HepG2 (cell line): Measurements from ENCODE around the gene MYO18B. TPM values are rescaled to one million over a fixed set of nuclear protein-coding genes. Genes with fewer than 3 reads are reported as not detected.

Source experiments
- ATAC-seq: fragments of 200-7000 bp; cut with Tn5 transposase; 3 replicates; pipeline ENCODE4 v1.9.1; 2020; ENCODE audit warnings: mild to moderate bottlenecking, moderate library complexity
- BruUV-seq: library from RNA; stranded (reverse); fragments of 400-500 nt; replicated peaks from 2 replicates; lab custom pipeline; 2021; lab: Mats Ljungman, UMichigan
- CTCF ChIA-PET: fragments of 300-600 bp; formaldehyde crosslinking; extraction: SDS; loops from one replicate; lab custom pipeline; 2021; ENCODE audit warnings: low total read pairs, inconsistent platforms, low intra/inter-chr PET ratio; lab: Yijun Ruan, JAX
- POLR2A ChIA-PET: fragments of 350-600 bp; sonication (Branson Sonifier 250); formaldehyde crosslinking; loops from one replicate; lab custom pipeline; 2020; ENCODE audit warnings: antibody characterized with exemption, inconsistent platforms; lab: Yijun Ruan, JAX
- DNase-seq: peaks from one replicate; pipeline ENCODE4 v3.0.0-alpha.2; 2015; ENCODE audit warnings: low spot score
- FAIRE-seq: peaks from 3 replicates; lab custom pipeline; 2011; peaks lifted over from hg19 to GRCh38; lab: Jason Lieb, UNC
- H2AFZ ChIP-seq: one replicate; pipeline ENCODE4 v1.6.1; 2011; ENCODE audit warnings: low read length, inconsistent platforms
- H3K27ac ChIP-seq: fragments of 300-600 bp; 3 replicates; pipeline ENCODE4 v1.8.0; 2011; ENCODE audit warnings: mixed run types, mild to moderate bottlenecking, mixed read lengths, low read length, inconsistent platforms; ENCODE audit not compliant: insufficient read depth; ENCODE audit errors: extremely low read length
- H3K27me3 ChIP-seq, 2 experiments: fragments of 200-600 bp in 1 of 2; 2 replicates in 1 of 2; 3 replicates in 1 of 2; pipeline versions ENCODE4 v1.6.0 to v1.8.0; 2011; ENCODE audit warnings: low read length in 2 of 2, mild to moderate bottlenecking in 2 of 2, moderate library complexity in 2 of 2, inconsistent platforms in 1 of 2; ENCODE audit not compliant: insufficient read depth in 2 of 2, control insufficient read depth in 1 of 2
- H3K36me3 ChIP-seq, 2 experiments: fragments of 200-600 bp in 1 of 2; replicated peaks in 1 of 2; 2 replicates in 1 of 2; 3 replicates in 1 of 2; pipeline versions ENCODE4 v1.5.1 to v1.8.0; 2011; ENCODE audit warnings: low read length in 2 of 2, inconsistent platforms in 1 of 2; ENCODE audit not compliant: insufficient read depth in 2 of 2, control insufficient read depth in 1 of 2
- H3K4me1 ChIP-seq: 2 replicates; pipeline ENCODE4 v1.5.1; 2012; ENCODE audit warnings: low read length, inconsistent platforms; ENCODE audit not compliant: insufficient read depth
- H3K4me2 ChIP-seq: 2 replicates; pipeline ENCODE4 v1.6.0; 2011; ENCODE audit warnings: low read depth, low read length, inconsistent platforms
- H3K4me3 ChIP-seq, 3 experiments: fragments of 200-600 bp in 1 of 3; sonication (generic), shearing (Covaris generic) in 1 of 3; replicated peaks in 1 of 3; 2 replicates each; pipeline ENCODE4 v1.5.1; 2011 to 2016; ENCODE audit warnings: low read length in 3 of 3, inconsistent platforms in 2 of 3, low read depth in 2 of 3, mild to moderate bottlenecking in 2 of 3, control low read depth in 1 of 3, mixed read lengths in 1 of 3; ENCODE audit not compliant: insufficient read depth in 1 of 3
- H3K79me2 ChIP-seq: one replicate; pipeline ENCODE4 v1.6.1; 2011; ENCODE audit warnings: low read length, inconsistent platforms; ENCODE audit not compliant: insufficient read depth
- H3K9ac ChIP-seq: 2 replicates; pipeline ENCODE4 v1.6.0; 2011; ENCODE audit warnings: mild to moderate bottlenecking, low read depth, low read length, inconsistent platforms; ENCODE audit not compliant: insufficient read depth
- H3K9me3 ChIP-seq: 2 replicates; pipeline ENCODE4 v1.5.1; 2012; ENCODE audit warnings: mild to moderate bottlenecking, low read length
- H4K20me1 ChIP-seq: 2 replicates; pipeline ENCODE4 v1.6.0; 2011; ENCODE audit warnings: inconsistent platforms, mild to moderate bottlenecking, low read length, moderate library complexity; ENCODE audit not compliant: insufficient read depth
- ARNT ChIP-seq: fragments of 450-650 bp; IDR thresholded peaks from 2 replicates; pipeline ENCODE4 v1.6.1; 2017
- HOXA3 ChIP-seq: sonication (generic); formaldehyde crosslinking; IDR thresholded peaks from 2 replicates; pipeline ENCODE4 v1.5.0; 2020; ENCODE audit warnings: missing genetic modification reagents
- MIER2 ChIP-seq: IDR thresholded peaks from 2 replicates; pipeline ENCODE4 v1.6.1; 2016; ENCODE audit warnings: missing biosample characterization, missing genetic modification reagents
- MLLT10 ChIP-seq: sonication (generic); formaldehyde crosslinking; IDR thresholded peaks from 2 replicates; pipeline ENCODE4 v1.4.0; 2020; ENCODE audit warnings: missing genetic modification reagents
- MTERF4 ChIP-seq: sonication (generic); formaldehyde crosslinking; IDR thresholded peaks from 2 replicates; pipeline ENCODE4 v1.8.0; 2023; ENCODE audit warnings: mild to moderate bottlenecking, missing genetic modification reagents
- NR3C1 ChIP-seq: sonication (generic); formaldehyde crosslinking; IDR thresholded peaks from 2 replicates; pipeline ENCODE4 v1.4.0; 2020; ENCODE audit warnings: missing genetic modification reagents
- THYN1 ChIP-seq: sonication (generic); formaldehyde crosslinking; IDR thresholded peaks from 2 replicates; pipeline ENCODE4 v1.8.1; 2023; ENCODE audit warnings: low read depth, mild to moderate bottlenecking, moderate library complexity, missing genetic modification reagents, borderline replicate concordance
- TOE1 ChIP-seq: sonication (generic); formaldehyde crosslinking; IDR thresholded peaks from 2 replicates; pipeline ENCODE4 v1.4.0; 2020; ENCODE audit warnings: mild to moderate bottlenecking, missing genetic modification reagents
- ZNF281 ChIP-seq: sonication (generic); formaldehyde crosslinking; IDR thresholded peaks from 2 replicates; pipeline ENCODE4 v1.4.0; 2020; ENCODE audit warnings: missing genetic modification reagents, borderline replicate concordance
- ZNF367 ChIP-seq: sonication (generic); formaldehyde crosslinking; IDR thresholded peaks from 2 replicates; pipeline ENCODE4 v1.4.0; 2020; ENCODE audit warnings: missing genetic modification reagents, borderline replicate concordance
- ZNF800 ChIP-seq: sonication (generic); formaldehyde crosslinking; IDR thresholded peaks from 2 replicates; pipeline ENCODE4 v1.4.0; 2020; ENCODE audit warnings: missing genetic modification reagents
- WGBS: methylation state at CpG from one replicate; pipeline ENCODE4 v1.1.6; 2017; ENCODE audit warnings: low lambda C conversion rate; 5-methylcytosine and 5-hydroxymethylcytosine counted together
- in situ Hi-C: cut with HindIII; loops from 2 replicates; pipeline ENCODE4 v1.10.0; 2017; ENCODE audit warnings: low pct_unique_long_range_greater_than_20kb; ENCODE audit not compliant: extremely low pct_ligation_motif_present
- intact Hi-C: fragments of 100-400 bp; cut with micrococcal nuclease; formaldehyde crosslinking; loops from one replicate; pipeline ENCODE4 v1.10.0; 2022; ENCODE audit not compliant: unreplicated experiment
- polyA plus RNA-seq, 8 experiments: library from polyadenylated mRNA; depleted of rRNA in 3 of 8; stranded (reverse) in 7 of 8; unstranded in 1 of 8; fragments of >200 nt; fragmentation: Illumina TruSeq in 4 of 8; extraction: Trizol in 4 of 8; gene quantifications; 2 replicates each; pipeline versions ENCODE4 v1.2.1 to v1.2.3, GENCODE V29; 2011 to 2016; ENCODE audit warnings: low read depth in 4 of 8, missing spikeins in 1 of 8, mixed read lengths in 1 of 8; ENCODE audit not compliant: insufficient read depth in 1 of 8
- total RNA-seq, 5 experiments: library from RNA; depleted of rRNA; stranded (reverse); fragments of >200 nt; fragmentation: Illumina TruSeq; extraction: Trizol; gene quantifications; 2 replicates each; pipeline ENCODE4 v1.2.3, GENCODE V29; 2016; ENCODE audit warnings: low read depth in 1 of 5
- TF ChIP-seq, protein P1 (sequence below): sonication (generic); formaldehyde crosslinking; IDR thresholded peaks from 2 replicates; pipeline ENCODE4 v1.9.0; 2021; ENCODE audit warnings: missing genetic modification reagents, borderline replicate concordance
- TF ChIP-seq, protein P2 (sequence below): sonication (generic); formaldehyde crosslinking; IDR thresholded peaks from 2 replicates; pipeline ENCODE4 v1.5.0; 2020; ENCODE audit warnings: mild to moderate bottlenecking, missing genetic modification reagents, borderline replicate concordance
- TF ChIP-seq, protein P3 (sequence below): sonication (generic); formaldehyde crosslinking; IDR thresholded peaks from 2 replicates; pipeline ENCODE4 v1.4.0; 2020; ENCODE audit warnings: missing genetic modification reagents

Gene MYO18B
- total and polyA plus RNA-seq, 2 of the 13 experiments (the other 11 are each of a cell fraction or from before 2014, with no cell fraction given): 0.01 TPM; not detected in 1

- H3K4me1 ChIP-seq: no peaks in the 10 kb centered on the region
- H3K4me3 ChIP-seq: no peak overlapping the region
- H3K27ac ChIP-seq: no peak overlapping the region
- no peaks in the 10 kb centered on the region for H3K36me3 ChIP-seq
- in situ Hi-C loops: loop anchor here (5.0 kb wide), 1 partner anchor 432 kb away; no protein-coding TSS in a partner anchor
- H3K27me3 ChIP-seq: peaks cover 0 to 1% of the 10 kb centered on the region in 2 experiments; a peak in 2 of 5 replicates
- intact Hi-C loops: loop anchor here (1.0 kb wide), 1 partner anchor 436 kb away; no protein-coding TSS in a partner anchor
- ChIA-PET POLR2A (no interaction called here), CTCF (interaction anchor here (2.0 kb wide), 1 partner anchor 435 kb away, joined by 12 read pairs; no protein-coding TSS in a partner anchor)
- BruUV-seq: no TSS peak
- no peak overlapping the region for H3K9ac ChIP-seq
- no peak for ATAC-seq
- no peak overlapping the region for H2AFZ ChIP-seq
- no peak for DNase-seq
- TF ChIP-seq NR3C1 (CRISPR knock-in tag) (no peak), ZNF800 (CRISPR knock-in tag) (no peak), MTERF4 (CRISPR knock-in tag) (no peak), TOE1 (CRISPR knock-in tag) (no peak), ZNF281 (no peak), HOXA3 (CRISPR knock-in tag) (no peak), ARNT (no peak), THYN1 (CRISPR knock-in tag) (no peak), MLLT10 (CRISPR knock-in tag) (no peak), ZNF367 (CRISPR knock-in tag) (no peak), MIER2 (CRISPR knock-in tag) (no peak)
- TF ChIP-seq, protein P1, sequence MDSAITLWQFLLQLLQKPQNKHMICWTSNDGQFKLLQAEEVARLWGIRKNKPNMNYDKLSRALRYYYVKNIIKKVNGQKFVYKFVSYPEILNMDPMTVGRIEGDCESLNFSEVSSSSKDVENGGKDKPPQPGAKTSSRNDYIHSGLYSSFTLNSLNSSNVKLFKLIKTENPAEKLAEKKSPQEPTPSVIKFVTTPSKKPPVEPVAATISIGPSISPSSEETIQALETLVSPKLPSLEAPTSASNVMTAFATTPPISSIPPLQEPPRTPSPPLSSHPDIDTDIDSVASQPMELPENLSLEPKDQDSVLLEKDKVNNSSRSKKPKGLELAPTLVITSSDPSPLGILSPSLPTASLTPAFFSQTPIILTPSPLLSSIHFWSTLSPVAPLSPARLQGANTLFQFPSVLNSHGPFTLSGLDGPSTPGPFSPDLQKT (CRISPR knock-in tag): no peak
- TF ChIP-seq, protein P2, sequence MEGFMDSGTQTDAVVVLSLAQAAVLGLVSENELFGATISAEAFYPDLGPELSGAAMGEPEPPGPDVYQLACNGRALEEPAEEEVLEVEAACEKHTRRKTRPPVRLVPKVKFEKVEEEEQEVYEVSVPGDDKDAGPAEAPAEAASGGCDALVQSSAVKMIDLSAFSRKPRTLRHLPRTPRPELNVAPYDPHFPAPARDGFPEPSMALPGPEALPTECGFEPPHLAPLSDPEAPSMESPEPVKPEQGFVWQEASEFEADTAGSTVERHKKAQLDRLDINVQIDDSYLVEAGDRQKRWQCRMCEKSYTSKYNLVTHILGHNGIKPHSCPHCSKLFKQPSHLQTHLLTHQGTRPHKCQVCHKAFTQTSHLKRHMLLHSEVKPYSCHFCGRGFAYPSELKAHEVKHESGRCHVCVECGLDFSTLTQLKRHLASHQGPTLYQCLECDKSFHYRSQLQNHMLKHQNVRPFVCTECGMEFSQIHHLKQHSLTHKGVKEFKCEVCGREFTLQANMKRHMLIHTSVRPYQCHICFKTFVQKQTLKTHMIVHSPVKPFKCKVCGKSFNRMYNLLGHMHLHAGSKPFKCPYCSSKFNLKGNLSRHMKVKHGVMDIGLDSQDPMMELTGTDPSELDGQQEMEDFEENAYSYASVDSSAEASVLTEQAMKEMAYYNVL (CRISPR knock-in tag): no peak
- TF ChIP-seq, protein P3, sequence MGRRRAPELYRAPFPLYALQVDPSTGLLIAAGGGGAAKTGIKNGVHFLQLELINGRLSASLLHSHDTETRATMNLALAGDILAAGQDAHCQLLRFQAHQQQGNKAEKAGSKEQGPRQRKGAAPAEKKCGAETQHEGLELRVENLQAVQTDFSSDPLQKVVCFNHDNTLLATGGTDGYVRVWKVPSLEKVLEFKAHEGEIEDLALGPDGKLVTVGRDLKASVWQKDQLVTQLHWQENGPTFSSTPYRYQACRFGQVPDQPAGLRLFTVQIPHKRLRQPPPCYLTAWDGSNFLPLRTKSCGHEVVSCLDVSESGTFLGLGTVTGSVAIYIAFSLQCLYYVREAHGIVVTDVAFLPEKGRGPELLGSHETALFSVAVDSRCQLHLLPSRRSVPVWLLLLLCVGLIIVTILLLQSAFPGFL (CRISPR knock-in tag): no peak
- no peaks in the 10 kb centered on the region for H4K20me1 ChIP-seq
- 34% methylated on average over 3 of the region's 3 CpGs for WGBS
- H3K4me2 ChIP-seq: no peak overlapping the region
- no peaks in the 10 kb centered on the region for H3K79me2 ChIP-seq
- no peaks in the 10 kb centered on the region for H3K9me3 ChIP-seq
- FAIRE-seq: no peak
Measured at GRCh38 chr22:25895678-25896077, 153.7 kb downstream of the MYO18B start.
